SK-N-SH (cell line): ENCODE data around the gene TCHH. TPM values are rescaled to one million over a fixed set of nuclear protein-coding genes. Genes with fewer than 3 reads are reported as not detected.

Source experiments
- CTCF ChIA-PET: fragments of 300-600, 350-600 bp; formaldehyde crosslinking; extraction: SDS; loops from one replicate; lab custom pipeline; 2021; lab: Yijun Ruan, JAX
- POLR2A ChIA-PET: fragments of 350-600 bp; sonication (Branson Sonifier 250); formaldehyde crosslinking; extraction: SDS; loops from one replicate; lab custom pipeline; 2020; ENCODE audit warnings: antibody characterized with exemption, inconsistent platforms; lab: Yijun Ruan, JAX
- DNase-seq: peaks from one replicate; pipeline ENCODE4 v3.0.0; 2012
- H2AFZ ChIP-seq: fragments of 200-600 bp; sonication (generic); 2 replicates; pipeline ENCODE4 v1.8.1; 2016; ENCODE audit warnings: antibody characterized with exemption, mild to moderate bottlenecking, low read depth
- H3F3A ChIP-seq: fragments of 200-600 bp; sonication (generic); replicated peaks from 2 replicates; pipeline ENCODE3; 2016; ENCODE audit warnings: antibody characterized with exemption, mild to moderate bottlenecking; ENCODE audit not compliant: insufficient read depth
- H3K27ac ChIP-seq, 2 experiments: fragments of 200-500 bp in 1 of 2; fragments of 200-600 bp in 1 of 2; sonication (Bioruptor generic) in 1 of 2; sonication (generic), shearing (Covaris generic) in 1 of 2; 2 replicates each; pipeline versions ENCODE4 v1.5.1 to v1.6.1; 2014 to 2016; ENCODE audit warnings: low read depth in 2 of 2, inconsistent platforms in 1 of 2, low read length in 1 of 2, mild to moderate bottlenecking in 1 of 2, mixed read lengths in 1 of 2
- H3K27me3 ChIP-seq: fragments of 200-600 bp; sonication (generic), shearing (Covaris generic); 2 replicates; pipeline ENCODE4 v1.6.1; 2016; ENCODE audit warnings: mixed run types; ENCODE audit not compliant: insufficient read depth
- H3K36me3 ChIP-seq, 2 experiments: fragments of 200-500 bp in 1 of 2; fragments of 200-600 bp in 1 of 2; sonication (Bioruptor generic) in 1 of 2; sonication (generic) in 1 of 2; replicated peaks in 1 of 2; 2 replicates each; pipeline versions ENCODE3 to v1.5.1; 2014 to 2016; ENCODE audit warnings: low read length in 1 of 2, mild to moderate bottlenecking in 1 of 2; ENCODE audit not compliant: insufficient read depth in 2 of 2, control insufficient read depth in 1 of 2
- H3K4me1 ChIP-seq, 2 experiments: fragments of 200-500 bp in 1 of 2; fragments of 200-600 bp in 1 of 2; sonication (Bioruptor generic) in 1 of 2; sonication (generic), shearing (Covaris generic) in 1 of 2; 2 replicates each; pipeline versions ENCODE4 v1.5.1 to v1.6.1; 2014 to 2016; ENCODE audit warnings: low read depth in 1 of 2, low read length in 1 of 2, mixed run types in 1 of 2; ENCODE audit not compliant: insufficient read depth in 2 of 2, control insufficient read depth in 1 of 2
- H3K4me2 ChIP-seq: fragments of 200-600 bp; sonication (generic), shearing (Covaris generic); 2 replicates; pipeline ENCODE4 v1.6.1; 2017; ENCODE audit warnings: mixed run types
- H3K4me3 ChIP-seq, 2 experiments: fragments of 200-500 bp in 1 of 2; fragments of 200-600 bp in 1 of 2; sonication (Bioruptor generic) in 1 of 2; sonication (generic), shearing (Covaris generic) in 1 of 2; 2 replicates each; pipeline versions ENCODE4 v1.5.1 to v1.8.1; 2014 to 2016; ENCODE audit warnings: low read depth in 2 of 2, inconsistent platforms in 1 of 2, low read length in 1 of 2, mild to moderate bottlenecking in 1 of 2, mixed read lengths in 1 of 2, moderate library complexity in 1 of 2
- H3K79me2 ChIP-seq: fragments of 200-600 bp; sonication (generic); 2 replicates; pipeline ENCODE4 v1.8.1; 2017; ENCODE audit warnings: mild to moderate bottlenecking; ENCODE audit not compliant: insufficient read depth
- H3K9ac ChIP-seq: fragments of 200-600 bp; sonication (generic); 2 replicates; pipeline ENCODE4 v1.6.1; 2017; ENCODE audit warnings: mixed run types
- H3K9me2 ChIP-seq: fragments of 200-600 bp; sonication (generic); 2 replicates; pipeline ENCODE4 v1.6.1; 2017; ENCODE audit warnings: mixed run types
- H3K9me3 ChIP-seq: fragments of 200-600 bp; sonication (generic); 2 replicates; pipeline ENCODE4 v1.6.1; 2017; ENCODE audit warnings: mixed run types, mild to moderate bottlenecking, moderate library complexity
- H4K20me1 ChIP-seq: fragments of 200-600 bp; sonication (generic); 2 replicates; pipeline ENCODE4 v1.6.1; 2017; ENCODE audit warnings: mild to moderate bottlenecking, mixed run types; ENCODE audit not compliant: insufficient read depth
- ELF1 ChIP-seq: IDR thresholded peaks from 2 replicates; pipeline ENCODE4 v1.4.0; 2012
- EZH2phosphoT487 ChIP-seq: fragments of 200-600 bp; sonication (generic); IDR thresholded peaks from 2 replicates; pipeline ENCODE4 v1.6.1; 2017; ENCODE audit warnings: low read depth, mixed run types, mild to moderate bottlenecking, antibody characterized with exemption, moderate library complexity, borderline replicate concordance
- FOXM1 ChIP-seq: IDR thresholded peaks from 2 replicates; pipeline ENCODE4 v1.4.0; 2012; ENCODE audit warnings: low read depth, mild to moderate bottlenecking
- GABPA ChIP-seq: IDR thresholded peaks from 2 replicates; pipeline ENCODE4 v1.4.0; 2012; ENCODE audit warnings: low read depth, mild to moderate bottlenecking
- GATA2 ChIP-seq: sonication (generic); formaldehyde crosslinking; IDR thresholded peaks from 2 replicates; pipeline ENCODE4 v1.5.0; 2020; ENCODE audit warnings: mild to moderate bottlenecking, missing genetic modification reagents
- JUND ChIP-seq: IDR thresholded peaks from 2 replicates; pipeline ENCODE4 v1.4.0; 2012
- NFIC ChIP-seq: IDR thresholded peaks from 2 replicates; pipeline ENCODE4 v1.4.0; 2012; ENCODE audit warnings: borderline replicate concordance
- NRF1 ChIP-seq: IDR thresholded peaks from 2 replicates; pipeline ENCODE4 v1.6.1; 2012; ENCODE audit warnings: low read depth, mild to moderate bottlenecking, low read length
- RXRA ChIP-seq: IDR thresholded peaks from 2 replicates; pipeline ENCODE4 v1.4.0; 2012; ENCODE audit warnings: low read depth, mild to moderate bottlenecking, borderline replicate concordance
- SIN3A ChIP-seq: IDR thresholded peaks from 2 replicates; pipeline ENCODE4 v1.6.1; 2012; ENCODE audit warnings: low read depth, mild to moderate bottlenecking, low read length, moderate library complexity, borderline replicate concordance
- SMC3 ChIP-seq: IDR thresholded peaks from 2 replicates; pipeline ENCODE4 v1.6.1; 2012; ENCODE audit warnings: low read depth, low read length, improper control_type of control experiment
- TEAD4 ChIP-seq: IDR thresholded peaks from 2 replicates; pipeline ENCODE4 v1.4.0; 2012; ENCODE audit warnings: mild to moderate bottlenecking, borderline replicate concordance; ENCODE audit not compliant: insufficient read depth
- WGBS: methylation state at CpG from one replicate; pipeline ENCODE4 v1.1.6; 2017; ENCODE audit warnings: low lambda C conversion rate; 5-methylcytosine and 5-hydroxymethylcytosine counted together
- polyA plus RNA-seq, 3 experiments: library from polyadenylated mRNA; depleted of rRNA; stranded (reverse); fragments of >200 nt; gene quantifications; 2 replicates each; pipeline ENCODE4 v1.2.3, GENCODE V29; 2012
- TF ChIP-seq, protein P1 (sequence below): fragments of 200-600 bp; sonication (generic); IDR thresholded peaks from 2 replicates; pipeline ENCODE4 v1.6.1; 2017; ENCODE audit warnings: antibody characterized with exemption, mild to moderate bottlenecking, moderate library complexity
- TF ChIP-seq, protein P2 (sequence below): IDR thresholded peaks from 2 replicates; pipeline ENCODE4 v1.4.0; 2012; ENCODE audit warnings: low read depth, borderline replicate concordance
- TF ChIP-seq, protein P3 (sequence below): IDR thresholded peaks from 2 replicates; pipeline ENCODE4 v1.6.1; 2012; ENCODE audit warnings: mild to moderate bottlenecking, low read depth, low read length, moderate library complexity
- TF ChIP-seq, protein P4 (sequence below): IDR thresholded peaks from 2 replicates; pipeline ENCODE4 v1.4.0; 2012; ENCODE audit warnings: low read depth, borderline replicate concordance
- TF ChIP-seq, protein P5 (sequence below): IDR thresholded peaks from 2 replicates; pipeline ENCODE4 v1.4.0; 2012; ENCODE audit warnings: low read depth

TCHH gene
- polyA plus RNA-seq, 1 of the 3 experiments (the other 2 are of a cell fraction) = not detected

DNA sequence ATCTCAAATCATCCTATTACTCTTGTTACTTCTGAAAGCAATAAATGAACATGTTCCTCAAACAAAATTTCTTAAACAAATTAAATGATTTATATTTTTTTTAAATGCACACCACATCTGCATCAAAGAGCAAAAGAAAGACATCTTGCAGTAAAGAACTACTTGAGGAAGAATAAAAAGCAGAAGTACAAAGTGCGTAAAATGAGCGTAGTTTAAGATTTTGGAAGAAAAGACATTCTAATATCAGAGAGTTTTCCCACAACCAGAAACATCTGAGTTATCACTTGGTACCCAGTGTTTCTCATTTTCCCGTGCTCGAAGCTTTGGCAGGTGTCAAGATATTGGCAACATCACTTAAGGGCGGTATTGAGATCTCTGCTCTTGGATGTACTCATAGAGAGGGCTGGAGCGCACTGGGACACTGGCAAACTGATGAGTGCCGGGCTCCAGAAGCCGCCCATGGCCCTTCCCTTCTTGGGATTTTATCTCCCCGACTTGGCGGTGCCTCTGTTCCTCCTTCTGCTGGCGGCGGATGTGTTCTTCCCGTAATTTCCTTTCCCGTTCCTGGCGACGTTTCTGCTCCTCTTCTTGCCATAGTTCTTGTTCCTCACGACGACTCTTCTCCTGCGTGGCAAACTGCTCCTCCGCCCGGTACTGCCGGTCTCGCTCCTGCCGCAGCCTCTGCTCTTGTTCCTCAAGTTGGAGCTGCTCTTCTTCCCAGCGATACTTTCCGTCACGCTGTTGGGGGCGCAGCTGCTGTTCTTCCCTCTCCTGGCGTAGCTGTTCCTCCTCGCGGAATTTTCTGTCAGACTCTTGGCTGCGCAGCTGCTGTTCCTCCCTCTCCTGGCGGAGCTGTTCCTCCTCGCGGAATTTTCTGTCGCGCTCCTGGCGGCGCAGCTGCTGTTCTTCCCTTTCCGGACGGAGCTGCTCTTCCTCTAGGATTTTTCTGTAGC, 7.9 kb downstream of the TCHH start (continued):
- TF ChIP-seq GABPA (no peak), GATA2 (CRISPR knock-in tag) (no peak), EZH2phosphoT487 (no peak), NFIC (no peak)
- TF ChIP-seq, protein P1, sequence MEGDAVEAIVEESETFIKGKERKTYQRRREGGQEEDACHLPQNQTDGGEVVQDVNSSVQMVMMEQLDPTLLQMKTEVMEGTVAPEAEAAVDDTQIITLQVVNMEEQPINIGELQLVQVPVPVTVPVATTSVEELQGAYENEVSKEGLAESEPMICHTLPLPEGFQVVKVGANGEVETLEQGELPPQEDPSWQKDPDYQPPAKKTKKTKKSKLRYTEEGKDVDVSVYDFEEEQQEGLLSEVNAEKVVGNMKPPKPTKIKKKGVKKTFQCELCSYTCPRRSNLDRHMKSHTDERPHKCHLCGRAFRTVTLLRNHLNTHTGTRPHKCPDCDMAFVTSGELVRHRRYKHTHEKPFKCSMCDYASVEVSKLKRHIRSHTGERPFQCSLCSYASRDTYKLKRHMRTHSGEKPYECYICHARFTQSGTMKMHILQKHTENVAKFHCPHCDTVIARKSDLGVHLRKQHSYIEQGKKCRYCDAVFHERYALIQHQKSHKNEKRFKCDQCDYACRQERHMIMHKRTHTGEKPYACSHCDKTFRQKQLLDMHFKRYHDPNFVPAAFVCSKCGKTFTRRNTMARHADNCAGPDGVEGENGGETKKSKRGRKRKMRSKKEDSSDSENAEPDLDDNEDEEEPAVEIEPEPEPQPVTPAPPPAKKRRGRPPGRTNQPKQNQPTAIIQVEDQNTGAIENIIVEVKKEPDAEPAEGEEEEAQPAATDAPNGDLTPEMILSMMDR = no peak
- TF ChIP-seq, all 33 proteins: peak for 0

DNA sequence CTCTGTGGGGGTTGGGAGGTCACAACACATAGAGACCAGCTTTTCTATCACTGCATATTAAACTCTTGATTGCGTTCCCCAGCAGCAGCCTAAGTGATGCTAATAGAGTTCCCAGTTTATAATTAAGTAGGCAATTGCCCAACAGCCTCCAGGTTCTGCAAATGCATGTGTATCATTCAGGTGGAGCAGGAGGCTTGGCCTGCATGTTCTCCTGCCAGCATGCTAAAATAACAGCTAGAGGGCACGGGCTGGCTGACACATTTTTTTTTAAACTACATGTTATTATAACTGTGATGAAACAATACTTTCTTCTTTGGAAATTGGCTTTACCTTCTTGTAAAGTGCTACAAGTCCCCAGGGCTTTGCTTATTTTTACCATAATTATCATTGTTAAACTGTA, 10.4 kb downstream of the TCHH start:
- no peak overlapping the region for H3K9ac ChIP-seq
- H3K27me3 ChIP-seq = peaks cover 71% of the 10 kb centered on the region
- no peak overlapping the region for H2AFZ ChIP-seq
- peaks cover 3% of the 10 kb centered on the region for H3F3A ChIP-seq
- ChIA-PET CTCF (no interaction called here), POLR2A (no interaction called here)
- H3K79me2 ChIP-seq = no peaks in the 10 kb centered on the region
- no peaks in the 10 kb centered on the region for H4K20me1 ChIP-seq
- no peak for TF ChIP-seq GABPA
- TF ChIP-seq, protein P2, sequence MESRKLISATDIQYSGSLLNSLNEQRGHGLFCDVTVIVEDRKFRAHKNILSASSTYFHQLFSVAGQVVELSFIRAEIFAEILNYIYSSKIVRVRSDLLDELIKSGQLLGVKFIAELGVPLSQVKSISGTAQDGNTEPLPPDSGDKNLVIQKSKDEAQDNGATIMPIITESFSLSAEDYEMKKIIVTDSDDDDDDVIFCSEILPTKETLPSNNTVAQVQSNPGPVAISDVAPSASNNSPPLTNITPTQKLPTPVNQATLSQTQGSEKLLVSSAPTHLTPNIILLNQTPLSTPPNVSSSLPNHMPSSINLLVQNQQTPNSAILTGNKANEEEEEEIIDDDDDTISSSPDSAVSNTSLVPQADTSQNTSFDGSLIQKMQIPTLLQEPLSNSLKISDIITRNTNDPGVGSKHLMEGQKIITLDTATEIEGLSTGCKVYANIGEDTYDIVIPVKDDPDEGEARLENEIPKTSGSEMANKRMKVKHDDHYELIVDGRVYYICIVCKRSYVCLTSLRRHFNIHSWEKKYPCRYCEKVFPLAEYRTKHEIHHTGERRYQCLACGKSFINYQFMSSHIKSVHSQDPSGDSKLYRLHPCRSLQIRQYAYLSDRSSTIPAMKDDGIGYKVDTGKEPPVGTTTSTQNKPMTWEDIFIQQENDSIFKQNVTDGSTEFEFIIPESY = no peak
- no peak for TF ChIP-seq SIN3A
- no peak for TF ChIP-seq JUND
- no peak for TF ChIP-seq TEAD4
- TF ChIP-seq FOXM1 = no peak
- no peak for TF ChIP-seq ELF1
- TF ChIP-seq, protein P3, sequence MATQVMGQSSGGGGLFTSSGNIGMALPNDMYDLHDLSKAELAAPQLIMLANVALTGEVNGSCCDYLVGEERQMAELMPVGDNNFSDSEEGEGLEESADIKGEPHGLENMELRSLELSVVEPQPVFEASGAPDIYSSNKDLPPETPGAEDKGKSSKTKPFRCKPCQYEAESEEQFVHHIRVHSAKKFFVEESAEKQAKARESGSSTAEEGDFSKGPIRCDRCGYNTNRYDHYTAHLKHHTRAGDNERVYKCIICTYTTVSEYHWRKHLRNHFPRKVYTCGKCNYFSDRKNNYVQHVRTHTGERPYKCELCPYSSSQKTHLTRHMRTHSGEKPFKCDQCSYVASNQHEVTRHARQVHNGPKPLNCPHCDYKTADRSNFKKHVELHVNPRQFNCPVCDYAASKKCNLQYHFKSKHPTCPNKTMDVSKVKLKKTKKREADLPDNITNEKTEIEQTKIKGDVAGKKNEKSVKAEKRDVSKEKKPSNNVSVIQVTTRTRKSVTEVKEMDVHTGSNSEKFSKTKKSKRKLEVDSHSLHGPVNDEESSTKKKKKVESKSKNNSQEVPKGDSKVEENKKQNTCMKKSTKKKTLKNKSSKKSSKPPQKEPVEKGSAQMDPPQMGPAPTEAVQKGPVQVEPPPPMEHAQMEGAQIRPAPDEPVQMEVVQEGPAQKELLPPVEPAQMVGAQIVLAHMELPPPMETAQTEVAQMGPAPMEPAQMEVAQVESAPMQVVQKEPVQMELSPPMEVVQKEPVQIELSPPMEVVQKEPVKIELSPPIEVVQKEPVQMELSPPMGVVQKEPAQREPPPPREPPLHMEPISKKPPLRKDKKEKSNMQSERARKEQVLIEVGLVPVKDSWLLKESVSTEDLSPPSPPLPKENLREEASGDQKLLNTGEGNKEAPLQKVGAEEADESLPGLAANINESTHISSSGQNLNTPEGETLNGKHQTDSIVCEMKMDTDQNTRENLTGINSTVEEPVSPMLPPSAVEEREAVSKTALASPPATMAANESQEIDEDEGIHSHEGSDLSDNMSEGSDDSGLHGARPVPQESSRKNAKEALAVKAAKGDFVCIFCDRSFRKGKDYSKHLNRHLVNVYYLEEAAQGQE = no peak
- TF ChIP-seq, protein P4, sequence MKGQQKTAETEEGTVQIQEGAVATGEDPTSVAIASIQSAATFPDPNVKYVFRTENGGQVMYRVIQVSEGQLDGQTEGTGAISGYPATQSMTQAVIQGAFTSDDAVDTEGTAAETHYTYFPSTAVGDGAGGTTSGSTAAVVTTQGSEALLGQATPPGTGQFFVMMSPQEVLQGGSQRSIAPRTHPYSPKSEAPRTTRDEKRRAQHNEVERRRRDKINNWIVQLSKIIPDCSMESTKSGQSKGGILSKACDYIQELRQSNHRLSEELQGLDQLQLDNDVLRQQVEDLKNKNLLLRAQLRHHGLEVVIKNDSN = no peak
- TF ChIP-seq NRF1 = no peak
- TF ChIP-seq RXRA = no peak
- TF ChIP-seq SMC3 = no peak
- TF ChIP-seq, protein P5, sequence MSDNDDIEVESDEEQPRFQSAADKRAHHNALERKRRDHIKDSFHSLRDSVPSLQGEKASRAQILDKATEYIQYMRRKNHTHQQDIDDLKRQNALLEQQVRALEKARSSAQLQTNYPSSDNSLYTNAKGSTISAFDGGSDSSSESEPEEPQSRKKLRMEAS = no peak
- no peaks in the 10 kb centered on the region for H3K9me2 ChIP-seq
- H3K9me3 ChIP-seq = no peaks in the 10 kb centered on the region
- 4% methylated on average over 2 of the region's 2 CpGs for WGBS
- H3K27ac ChIP-seq = no peak overlapping the region
- no peak for DNase-seq
- H3K4me3 ChIP-seq = no peak overlapping the region
- no peak overlapping the region for H3K4me2 ChIP-seq
- H3K36me3 ChIP-seq = no peaks in the 10 kb centered on the region
- peaks cover 0 to 4% of the 10 kb centered on the region in 2 experiments; a peak in 1 of 4 replicates for H3K4me1 ChIP-seq
